Suppressor macrophage treated with lipopolysaccharide for 1 hour (primary cell): ENCODE results near the gene KCND2.
"Not testable (repeated sequence)": the region's sequence is repeated elsewhere in the genome, so short reads cannot be mapped to it uniquely, and the experiment has no call there.

Experiments used
- DNase-seq, 3 donors: peaks; one replicate each; pipeline ENCODE4 v3.0.0-alpha.2; 2020 to 2022

The KCND2 gene

DNA sequence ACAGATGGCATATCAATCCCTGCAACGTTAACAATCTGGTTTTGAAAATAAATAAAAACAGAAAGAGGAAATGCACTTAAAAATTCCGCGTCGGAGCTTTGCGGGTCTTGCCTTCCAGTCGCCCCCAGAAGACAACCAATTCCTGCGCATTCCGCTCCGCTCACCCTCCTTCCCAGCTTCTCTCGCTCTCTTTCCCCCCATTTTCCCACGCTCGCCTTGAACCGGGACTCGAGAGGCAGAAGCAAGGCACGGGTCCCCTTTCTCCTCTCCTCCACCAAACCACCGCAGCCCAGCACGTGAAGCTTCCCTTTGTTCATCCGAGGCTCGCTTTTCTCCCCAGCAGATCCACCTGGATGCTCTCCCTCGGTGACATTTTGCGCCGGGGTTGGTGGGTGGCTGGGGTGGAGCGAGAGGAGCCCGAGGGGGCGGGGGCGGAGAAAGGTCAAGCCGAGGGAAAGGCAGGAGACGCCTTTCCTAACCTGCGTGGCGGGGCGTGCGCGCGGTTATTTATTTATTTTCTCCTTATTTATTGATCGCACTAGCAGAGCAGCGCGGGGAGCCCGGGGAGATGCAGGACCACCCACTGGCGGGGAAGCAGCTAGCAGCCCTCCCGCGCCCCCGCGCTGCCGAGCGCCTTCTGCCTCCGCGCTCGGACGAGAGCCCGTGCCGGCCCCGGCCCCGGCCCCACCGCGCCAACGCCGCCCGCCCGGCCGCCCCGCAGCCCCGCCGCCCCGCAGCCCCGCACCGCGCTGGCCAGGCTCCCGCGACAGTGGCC lies at the start of gene KCND2:
TSS of gene KCND2 (plus strand) at position 475 of the 775 bp plus-strand sequence.
- DNase-seq, result no peak

- no peak for DNase-seq
These were observed 46.8 kb upstream of the KCND2 start for GRCh38 chr7:120226188-120226587.

GRCh38 chr7:120227255-120227654 lies 45.7 kb upstream of the KCND2 start:
- DNase-seq, result no peak

- DNase-seq, result no peak
These were observed 43.9 kb upstream of the KCND2 start for GRCh38 chr7:120229084-120229483.

DNA sequence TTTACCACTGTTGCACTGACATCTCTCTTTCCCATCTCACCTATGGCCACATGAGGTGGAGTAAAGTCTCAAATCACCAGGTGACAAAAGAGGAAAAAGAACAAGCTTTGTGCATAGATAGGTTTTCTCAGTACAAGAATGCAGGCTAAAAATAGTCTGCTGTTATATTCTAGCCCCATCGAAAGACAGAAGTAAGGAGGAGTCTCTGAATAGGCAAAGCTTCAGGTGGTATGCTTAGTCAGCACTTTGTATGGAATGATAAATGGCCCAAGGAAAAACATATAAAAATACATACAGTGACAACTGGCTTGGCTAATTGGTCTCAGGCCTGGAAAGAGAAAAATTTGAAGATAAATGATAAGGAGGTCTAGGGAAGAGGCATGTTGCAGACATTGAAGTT lies 39.6 kb upstream of the KCND2 start:
- no peak for DNase-seq

DNA sequence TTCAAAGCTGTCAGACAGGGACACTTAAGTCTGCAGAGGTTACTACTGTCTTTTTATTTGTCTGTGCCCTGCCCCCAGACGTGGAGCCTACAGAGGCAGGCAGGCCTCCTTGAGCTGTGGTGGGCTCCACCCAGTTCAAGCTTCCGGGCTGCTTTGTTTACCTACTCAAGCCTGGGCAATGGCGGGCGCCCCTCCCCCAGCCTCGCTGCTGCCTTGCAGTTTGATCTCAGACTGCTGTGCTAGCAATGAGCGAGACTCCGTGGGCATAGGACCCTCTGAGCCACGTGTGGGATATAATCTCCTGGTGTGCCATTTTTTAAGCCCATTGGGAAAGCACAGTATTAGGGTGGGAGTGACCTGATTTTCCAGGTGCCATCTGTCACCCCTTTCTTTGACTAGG lies 32.6 kb upstream of the KCND2 start:
- not testable (repeated sequence) for DNase-seq

DNA sequence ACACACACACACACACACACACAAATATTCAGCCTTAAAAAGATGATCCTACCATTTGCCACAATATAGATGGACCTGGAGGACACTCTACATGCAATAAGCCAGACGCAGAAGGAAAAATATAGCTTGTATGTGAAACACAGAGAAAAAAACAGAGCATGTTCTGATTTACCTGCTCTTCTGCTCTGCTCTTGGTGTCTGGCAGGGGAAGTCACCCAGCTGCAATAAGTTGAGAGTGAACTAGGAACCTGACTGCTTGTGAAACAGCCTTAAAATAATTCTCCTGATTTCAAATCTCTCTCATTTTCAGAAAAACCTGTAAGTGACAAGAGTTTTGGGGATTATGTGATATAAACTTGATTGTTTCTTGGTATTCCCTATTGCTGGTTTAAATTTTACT lies 31.0 kb upstream of the KCND2 start:
- no peak for DNase-seq

DNA sequence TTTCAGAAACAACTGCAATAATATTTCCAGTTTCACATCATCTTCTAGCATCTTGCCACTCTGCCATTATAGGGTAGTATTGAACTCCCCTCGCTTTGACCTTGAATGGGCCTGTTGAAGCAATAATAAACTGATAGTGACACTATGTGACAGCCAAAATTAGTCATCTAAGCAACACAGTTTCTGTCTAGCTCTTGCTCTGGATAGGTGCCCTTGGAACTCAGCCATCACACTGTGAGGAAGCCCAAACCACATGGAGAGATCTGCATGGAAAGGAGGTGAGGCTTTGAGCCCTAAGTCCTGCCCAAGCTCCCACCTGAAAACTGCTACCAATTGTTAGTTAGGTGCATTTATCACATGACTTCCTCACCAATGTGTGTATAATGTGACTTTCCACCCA lies 18.1 kb upstream of the KCND2 start:
- no peak for DNase-seq

DNA sequence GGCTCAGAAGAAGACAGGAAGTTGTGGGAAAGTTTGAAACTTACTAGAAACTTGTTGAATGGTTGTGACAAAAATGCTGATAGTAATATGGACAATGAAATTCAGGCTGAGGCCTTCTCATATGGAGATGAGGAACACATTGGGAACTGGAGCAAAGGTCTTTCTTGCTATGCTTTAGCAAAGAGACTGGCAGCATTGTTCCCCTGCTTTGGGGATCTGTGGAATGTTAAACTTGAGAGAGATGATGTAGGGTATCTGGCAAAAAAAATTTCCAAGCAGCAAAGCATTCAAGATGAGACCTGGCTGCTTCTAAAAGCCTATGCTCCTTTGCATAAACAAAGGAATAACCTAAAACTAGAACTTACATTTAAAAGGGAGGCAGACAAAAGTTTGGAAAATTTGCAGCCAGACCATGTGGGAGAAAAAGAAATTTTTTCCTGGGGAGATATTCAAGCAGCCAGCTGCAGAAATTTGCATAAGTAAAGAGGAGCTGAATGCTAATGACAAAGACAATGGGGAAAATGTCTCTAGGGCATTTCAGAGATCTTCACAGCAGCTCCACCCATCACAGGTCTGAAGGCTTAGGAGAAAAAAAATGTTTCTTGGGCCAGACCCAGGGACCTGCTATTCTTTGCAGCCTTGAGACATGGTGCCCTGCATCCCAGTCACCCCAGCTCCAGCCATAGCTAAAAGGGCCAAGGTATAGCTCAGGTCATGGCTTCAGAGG lies 16.5 kb upstream of the KCND2 start:
- DNase-seq, result no peak

GRCh38 chr7:120259386-120259785 lies 13.6 kb upstream of the KCND2 start:
- no peak for DNase-seq

DNA sequence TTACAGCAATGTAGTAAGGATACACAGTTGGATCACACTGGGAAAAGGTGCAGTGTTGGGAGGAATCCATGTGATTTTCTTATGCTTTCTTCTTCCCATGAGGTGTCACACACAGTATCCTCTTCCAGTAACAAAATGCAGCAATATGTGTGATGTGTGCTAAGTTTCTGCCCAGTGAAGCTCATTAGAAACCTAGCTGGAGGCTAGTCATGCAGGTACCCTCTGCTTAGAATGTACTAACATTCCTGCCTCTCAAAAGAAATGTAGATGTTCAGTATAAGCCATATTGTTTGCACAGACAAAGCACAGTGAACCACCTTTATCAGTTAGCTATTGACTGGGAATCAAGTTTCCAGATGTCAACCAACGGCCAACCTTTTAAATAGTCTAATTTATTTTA lies 12.9 kb upstream of the KCND2 start:
- DNase-seq, result no peak

DNA sequence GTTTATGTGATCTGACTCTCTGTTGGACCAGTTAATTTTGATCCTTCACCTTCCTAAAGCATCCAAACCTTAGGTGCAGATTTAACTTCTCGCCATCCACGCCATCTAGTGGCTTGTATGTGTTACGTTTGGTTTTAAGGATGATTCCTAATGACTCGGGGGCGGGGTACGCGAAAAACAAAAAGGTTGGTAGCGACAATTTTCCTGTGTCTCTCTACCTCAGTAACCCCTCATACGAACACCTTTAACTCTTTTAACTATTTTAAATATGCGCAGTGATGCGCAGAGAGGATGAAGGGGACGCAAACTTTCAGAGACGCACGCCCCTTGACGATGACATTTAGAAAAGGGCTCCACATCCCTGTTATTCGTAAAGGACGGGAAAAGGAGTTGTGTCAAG lies 714 bp upstream of the KCND2 start:
- DNase-seq, result peak; percentile 26 to 36 (median 30)

DNA sequence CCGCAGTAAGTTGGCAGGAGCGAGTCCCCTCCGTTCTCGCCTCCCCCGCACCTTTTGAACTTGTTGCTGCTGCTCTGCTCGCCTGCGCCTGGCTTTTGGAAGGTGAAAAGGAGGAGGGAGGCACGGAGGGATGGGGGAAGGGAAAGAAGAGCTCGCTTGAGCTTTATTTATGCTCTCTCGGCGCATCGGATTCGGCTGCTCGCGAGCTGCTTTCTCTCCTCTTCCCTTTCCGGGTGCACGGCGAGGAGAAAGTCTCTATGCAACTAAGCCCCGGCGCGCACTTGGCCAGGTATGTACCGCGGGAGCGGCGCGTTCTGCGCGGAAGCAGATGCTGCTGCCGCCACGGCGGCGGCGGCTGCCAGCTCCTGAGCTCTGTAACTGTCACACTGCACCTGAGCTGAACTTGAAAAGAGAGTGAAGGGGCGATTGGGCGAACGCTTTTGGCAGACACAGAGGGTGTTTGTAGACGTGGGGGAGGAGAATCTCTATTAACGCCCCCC lies 551 bp downstream of the KCND2 start:
- no peak for DNase-seq

DNA sequence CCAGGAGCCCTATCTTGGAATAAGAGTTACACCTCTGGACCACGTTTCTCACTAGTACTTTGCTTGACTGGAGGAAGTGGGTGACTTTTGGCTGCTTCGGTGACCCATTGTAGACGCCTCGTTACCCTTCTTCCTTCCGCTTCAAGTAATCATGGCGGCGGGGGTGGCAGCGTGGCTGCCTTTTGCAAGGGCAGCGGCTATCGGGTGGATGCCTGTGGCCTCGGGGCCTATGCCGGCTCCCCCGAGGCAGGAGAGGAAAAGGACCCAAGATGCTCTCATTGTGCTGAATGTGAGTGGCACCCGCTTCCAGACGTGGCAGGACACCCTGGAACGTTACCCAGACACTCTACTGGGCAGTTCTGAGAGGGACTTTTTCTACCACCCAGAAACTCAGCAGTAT lies 1.5 kb downstream of the KCND2 start:
- DNase-seq, result no peak

GRCh38 chr7:120274899-120275298 lies 1.9 kb downstream of the KCND2 start:
- DNase-seq, result no peak

DNA sequence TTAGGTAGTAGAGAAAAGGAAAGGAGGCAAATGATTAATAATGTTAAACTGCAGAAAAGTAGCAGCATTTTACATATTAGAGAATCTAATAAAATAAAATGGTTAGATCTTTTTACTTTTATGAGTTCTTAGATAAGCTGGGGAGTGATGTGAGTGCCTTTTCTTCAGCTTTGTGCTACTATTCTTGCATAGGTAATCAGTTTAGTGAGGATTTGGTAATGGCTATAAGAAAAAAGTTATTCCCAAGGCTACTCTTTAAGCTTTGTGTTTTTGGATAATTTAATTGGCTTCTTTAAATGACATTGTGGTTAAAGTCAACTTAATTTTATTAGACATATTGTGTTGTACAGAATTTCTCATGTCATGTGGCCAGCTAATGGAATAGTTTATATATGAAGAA lies 3.7 kb downstream of the KCND2 start:
- no peak for DNase-seq

DNA sequence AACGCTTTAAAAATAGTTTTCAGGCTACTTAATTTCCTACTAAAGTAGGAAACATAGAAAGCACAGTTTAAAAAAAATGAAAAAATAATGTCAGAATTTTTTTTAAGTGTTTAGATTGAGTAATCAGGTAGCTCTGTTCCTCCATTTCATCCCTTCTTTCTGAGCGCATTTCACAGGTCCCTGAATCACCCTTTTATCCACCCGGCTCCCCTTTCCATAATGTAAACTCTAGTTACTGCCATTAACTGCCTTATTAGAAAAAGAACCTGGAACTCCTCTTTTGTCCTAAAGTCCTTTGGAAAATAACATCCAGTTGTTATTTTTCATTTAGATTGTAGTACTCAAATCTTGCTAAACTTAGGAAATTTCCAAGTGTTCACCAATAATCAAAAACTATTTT lies 5.8 kb downstream of the KCND2 start:
- DNase-seq, result no peak

- no peak for DNase-seq
These were observed 7.8 kb downstream of the KCND2 start for GRCh38 chr7:120280743-120281142.

DNA sequence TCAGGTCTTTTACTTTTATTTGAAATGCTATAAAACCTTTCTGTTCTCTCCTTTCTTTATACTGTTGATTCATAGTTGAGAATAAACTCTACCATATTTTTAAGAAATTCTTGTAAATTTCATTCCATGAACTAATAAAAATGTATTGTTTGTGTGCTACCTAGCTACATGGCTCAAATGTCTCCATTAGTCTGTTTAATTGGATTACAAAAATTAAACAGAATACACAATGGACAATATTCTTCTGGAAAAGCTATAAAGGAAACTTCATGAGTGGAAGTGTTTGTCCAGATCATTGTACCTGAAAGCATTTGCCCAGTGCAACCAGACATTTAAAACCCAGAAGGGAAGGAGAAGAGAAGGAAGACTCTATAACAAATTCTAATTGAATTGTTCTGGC lies 20.1 kb downstream of the KCND2 start:
- no peak for DNase-seq

- no peak for DNase-seq
These were observed 29.2 kb downstream of the KCND2 start for GRCh38 chr7:120302190-120302589.

- DNase-seq, result no peak
These were observed 30.1 kb downstream of the KCND2 start for GRCh38 chr7:120303105-120303504.

DNA sequence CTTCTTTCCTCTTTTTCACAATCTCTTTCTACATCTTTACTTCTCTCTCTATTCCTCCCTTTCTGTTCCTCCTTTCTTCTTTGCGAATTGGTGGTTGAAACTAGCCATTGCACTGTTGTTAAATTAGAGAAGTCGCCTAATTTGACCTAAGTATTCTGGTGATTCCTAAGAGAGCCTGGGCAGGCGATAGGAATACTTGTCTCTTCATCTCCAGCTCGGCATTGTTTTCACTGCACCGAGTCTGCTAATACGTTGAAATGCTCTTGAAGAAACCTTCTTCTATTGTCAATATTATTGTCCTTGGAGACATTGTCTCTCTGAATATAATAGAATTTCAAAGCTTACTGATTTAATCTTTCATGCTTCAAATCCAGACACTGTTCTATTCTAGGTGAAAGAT lies 31.7 kb downstream of the KCND2 start:
- no peak for DNase-seq

- no peak for DNase-seq
These were observed 35.1 kb downstream of the KCND2 start for GRCh38 chr7:120307991-120308545.
